K562 (cell line): ENCODE results near the gene CACNB1. TPM values are rescaled to one million over a fixed set of nuclear protein-coding genes. Genes with fewer than 3 reads are reported as not detected.

ENCODE experiments used
- ATAC-seq: fragments of 200-7000 bp; cut with Tn5 transposase; 3 replicates; pipeline ENCODE4 v1.9.1; 2020; ENCODE audit warnings: moderate library complexity
- BruUV-seq: library from RNA; stranded (reverse); fragments of 400-500 nt; replicated peaks from 2 replicates; lab custom pipeline; 2021; lab: Mats Ljungman, UMichigan
- CTCF ChIA-PET: fragments of 300-600 bp; formaldehyde crosslinking; extraction: SDS; loops from one replicate; lab custom pipeline; 2021; ENCODE audit warnings: low intra/inter-chr PET ratio; lab: Yijun Ruan, JAX
- POLR2A ChIA-PET: fragments of 300-600, 350-650 bp; sonication (Branson Sonifier 250); formaldehyde crosslinking; extraction: SDS; loops from one replicate; lab custom pipeline; 2021; ENCODE audit warnings: antibody characterized with exemption, inconsistent platforms; lab: Yijun Ruan, JAX
- DNase-seq, 4 experiments: peaks; one replicate each; pipeline versions ENCODE4 v3.0.0 to v3.0.0-alpha.2; 2011 to 2018; ENCODE audit warnings: low spot score in 3 of 4, mixed read lengths in 3 of 4; ENCODE audit errors: extremely low read depth in 1 of 4
- FAIRE-seq: peaks from 2 replicates; lab custom pipeline; 2011; peaks lifted over from hg19 to GRCh38; lab: Jason Lieb, UNC
- H2AFZ ChIP-seq: 2 replicates; pipeline ENCODE4 v1.6.0; 2011; ENCODE audit warnings: low read depth, low read length, control low read depth, inconsistent platforms
- H3K27ac ChIP-seq: fragments of 200-600 bp; 3 replicates; pipeline ENCODE4 v1.8.0; 2011; ENCODE audit warnings: low read depth, mild to moderate bottlenecking, control low read depth, inconsistent platforms, low read length, moderate library complexity, mixed read lengths; ENCODE audit errors: extremely low read depth
- H3K27me3 ChIP-seq, 2 experiments: fragments of 300-600 bp in 1 of 2; 2 replicates in 1 of 2; 3 replicates in 1 of 2; pipeline versions ENCODE4 v1.6.0 to v1.8.0; 2011; ENCODE audit warnings: inconsistent platforms in 2 of 2, low read length in 2 of 2, mild to moderate bottlenecking in 1 of 2, mixed read lengths in 1 of 2, moderate library complexity in 1 of 2; ENCODE audit not compliant: control insufficient read depth in 2 of 2, insufficient read depth in 2 of 2
- H3K36me3 ChIP-seq: fragments of 300-600 bp; 3 replicates; pipeline ENCODE4 v1.8.0; 2011; ENCODE audit warnings: mild to moderate bottlenecking, low read length, inconsistent platforms; ENCODE audit not compliant: control insufficient read depth, insufficient read depth
- H3K4me1 ChIP-seq, 2 experiments: fragments of 200-600 bp in 1 of 2; replicated peaks in 1 of 2; 2 replicates in 1 of 2; 3 replicates in 1 of 2; pipeline versions ENCODE4 v1.5.1 to v1.8.0; 2011; ENCODE audit warnings: inconsistent platforms in 2 of 2, low read length in 2 of 2, mild to moderate bottlenecking in 1 of 2, mixed read lengths in 1 of 2, moderate library complexity in 1 of 2; ENCODE audit not compliant: control insufficient read depth in 2 of 2, insufficient read depth in 2 of 2
- H3K4me2 ChIP-seq: 2 replicates; pipeline ENCODE4 v1.6.1; 2011; ENCODE audit warnings: low read length, control low read depth, inconsistent platforms, mixed read lengths; ENCODE audit not compliant: insufficient read depth
- H3K4me3 ChIP-seq: fragments of 200-600 bp; sonication (generic), shearing (Covaris generic); 2 replicates; pipeline ENCODE4 v1.5.1; 2016; ENCODE audit warnings: control low read depth, inconsistent platforms
- H3K79me2 ChIP-seq: fragments of 200-600 bp; 3 replicates; pipeline ENCODE4 v1.8.0; 2011; ENCODE audit warnings: low read length, inconsistent platforms; ENCODE audit not compliant: control insufficient read depth, insufficient read depth
- H3K9ac ChIP-seq, 2 experiments: 2 replicates each; pipeline versions ENCODE4 v1.6.0 to v1.6.1; 2011; ENCODE audit warnings: low read depth in 2 of 2, low read length in 2 of 2, control low read depth in 1 of 2, inconsistent platforms in 1 of 2, mild to moderate bottlenecking in 1 of 2, mixed read lengths in 1 of 2; ENCODE audit not compliant: insufficient read depth in 1 of 2
- H3K9me1 ChIP-seq: one replicate; pipeline ENCODE4 v1.6.0; 2011; ENCODE audit warnings: inconsistent platforms, mild to moderate bottlenecking, low read length, moderate library complexity; ENCODE audit not compliant: control insufficient read depth, insufficient read depth
- H3K9me3 ChIP-seq: replicated peaks from 2 replicates; pipeline ENCODE4 v1.5.1; 2011; ENCODE audit warnings: low read depth, low read length, inconsistent platforms; ENCODE audit not compliant: control insufficient read depth, insufficient read depth
- H4K20me1 ChIP-seq: replicated peaks from 2 replicates; pipeline ENCODE4 v1.6.1; 2011; ENCODE audit warnings: low read length, inconsistent platforms, mixed read lengths; ENCODE audit not compliant: control insufficient read depth, insufficient read depth
- GTF2A2 ChIP-seq: IDR thresholded peaks from 2 replicates; pipeline ENCODE4 v1.6.1; 2016; ENCODE audit warnings: mild to moderate bottlenecking, missing genetic modification characterization, missing compliant biosample characterization
- MCM7 ChIP-seq, 2 experiments: fragments of 450-650 bp; IDR thresholded peaks; 2 replicates each; pipeline ENCODE4 v1.6.1; 2016 to 2018
- NRF1 ChIP-seq, 2 experiments: fragments of 450-650 bp; IDR thresholded peaks in 1 of 2; conservative IDR thresholded peaks in 1 of 2; 2 replicates each; pipeline ENCODE4 v1.6.1; 2014; ENCODE audit warnings: mild to moderate bottlenecking in 2 of 2
- SREBF2 ChIP-seq: sonication (generic); formaldehyde crosslinking; IDR thresholded peaks from 2 replicates; pipeline ENCODE4 v1.4.0; 2020; ENCODE audit warnings: mild to moderate bottlenecking, missing genetic modification reagents
- TARDBP ChIP-seq: fragments of 450-650 bp; IDR thresholded peaks from 2 replicates; pipeline ENCODE4 v1.6.1; 2016
- ZBTB11 ChIP-seq, 3 experiments: fragments of 200-800 bp in 1 of 3; fragments of 250-450 bp in 1 of 3; fragments of 450-650 bp in 1 of 3; sonication (Bioruptor Pico) in 1 of 3; sonication (Bioruptor generic) in 1 of 3; formaldehyde crosslinking in 1 of 3; IDR thresholded peaks; 2 replicates each; pipeline versions ENCODE4 v1.6.1 to v1.8.0; 2016 to 2022; ENCODE audit warnings: mild to moderate bottlenecking in 2 of 3, missing genetic modification characterization in 2 of 3, missing compliant biosample characterization in 1 of 3, moderate library complexity in 1 of 3
- ZNF586 ChIP-seq: fragments of 450-650 bp; formaldehyde crosslinking; conservative IDR thresholded peaks from 2 replicates; pipeline ENCODE4 v1.4.0; 2020; ENCODE audit warnings: mild to moderate bottlenecking, moderate library complexity
- WGBS: fragments of 100-300 bp; shearing (Covaris generic); methylation state at CpG from one replicate; pipeline ENCODE4 v1.1.6; 2016; ENCODE audit warnings: low coverage, mixed read lengths; ENCODE audit not compliant: insufficient coverage; ENCODE audit errors: missing lambda C conversion rate; 5-methylcytosine and 5-hydroxymethylcytosine counted together
- in situ Hi-C: fragments of 300-500 bp; cut with MboI; formaldehyde crosslinking; loops from 4 replicates; pipeline ENCODE4 v1.15.0; 2018; ENCODE audit warnings: inconsistent platforms, mixed read lengths
- intact Hi-C: fragments of 100-400 bp; cut with micrococcal nuclease; formaldehyde crosslinking; loops from 2 replicates; pipeline ENCODE4 v1.14.2; 2022
- polyA plus RNA-seq, 8 experiments: library from polyadenylated mRNA; depleted of rRNA in 4 of 8; stranded (reverse) in 5 of 8; unstranded in 3 of 8; fragments of >200 nt; fragmentation: Nextera tagmentation in 2 of 8; fragmentation: Illumina TruSeq in 1 of 8; extraction: Ambion mirVana in 2 of 8; extraction: Trizol in 1 of 8; gene quantifications; 2 replicates each; pipeline versions ENCODE4 v1.2.1 to v1.2.3, GENCODE V29; 2011 to 2014; ENCODE audit warnings: inconsistent platforms in 1 of 8, missing spikeins in 1 of 8
- total RNA-seq, 7 experiments: library from RNA; depleted of rRNA in 6 of 7; stranded (reverse); fragments of >200 nt in 6 of 7; fragmentation: Illumina TruSeq in 2 of 7; extraction: Trizol in 2 of 7; gene quantifications; 2 replicates each; pipeline versions ENCODE4 v1.2.1 to v1.2.3, GENCODE V29; 2011 to 2021; ENCODE audit warnings: low replicate concordance in 1 of 7

The CACNB1 gene
- total and polyA plus RNA-seq, 9 of the 15 experiments (the other 6 are each of a cell fraction or from before 2014, with no cell fraction given), result 0.08 to 7.4 (median 3.0) TPM

- no peaks in the 10 kb centered on the region for H3K36me3 ChIP-seq
- FAIRE-seq, result no peak
- no peak overlapping the region for H3K4me2 ChIP-seq
- H2AFZ ChIP-seq, result no peak overlapping the region
- POLR2A ChIA-PET, result no interaction called here
- CTCF ChIA-PET, result no interaction called here
- peaks cover 6 to 30% of the 10 kb centered on the region in 2 experiments; a peak in 4 of 5 replicates for H3K27me3 ChIP-seq
- ATAC-seq, result no peak
- H3K4me3 ChIP-seq, result no peak overlapping the region
- intact Hi-C loops, result no loop called here
- no peak for TF ChIP-seq ZNF586 (CRISPR knock-in tag)
- TF ChIP-seq, all 486 proteins: peak for 0
- H3K9ac ChIP-seq, result peak overlapping the region in 1 of 2 experiments; percentile 15; a peak in 1 of 4 replicates
- no peaks in the 10 kb centered on the region for H4K20me1 ChIP-seq
- H3K79me2 ChIP-seq, result no peaks in the 10 kb centered on the region
- H3K9me3 ChIP-seq, result no peaks in the 10 kb centered on the region
- no peak for DNase-seq
- BruUV-seq, result no TSS peak
- peaks cover 2 to 39% of the 10 kb centered on the region in 2 experiments; a peak in 4 of 5 replicates for H3K4me1 ChIP-seq
- WGBS, result 6% methylated on average over 2 of the region's 2 CpGs
- in situ Hi-C loops, result no loop called here
- no peaks in the 10 kb centered on the region for H3K9me1 ChIP-seq
- H3K27ac ChIP-seq, result no peak overlapping the region
Measured at GRCh38 chr17:39227364-39227919, 30.0 kb upstream of the CACNB1 start.

- Histone ChIP-seq H3K27me3 (peaks cover 6 to 35% of the 10 kb centered on the region in 2 experiments; a peak in 4 of 5 replicates), H3K79me2 (no peaks in the 10 kb centered on the region), H3K36me3 (no peaks in the 10 kb centered on the region), H2AFZ (no peak overlapping the region), H3K9me1 (no peaks in the 10 kb centered on the region), H3K4me1 (peaks cover 2 to 33% of the 10 kb centered on the region in 2 experiments; a peak in 3 of 5 replicates), H3K4me2 (no peak overlapping the region), H3K9ac (no peak overlapping the region), H3K9me3 (no peaks in the 10 kb centered on the region), H3K4me3 (peak overlapping the region; percentile 15; the same call in 1 of the 2 replicates), H4K20me1 (no peaks in the 10 kb centered on the region), H3K27ac (no peak overlapping the region)
- in situ Hi-C loops, result no loop called here
- WGBS, result 10% methylated on average over 18 of the region's 24 CpGs
- FAIRE-seq (peak; percentile 76), DNase-seq (peak; percentile 75 to 93 (median 88)), ATAC-seq (peak; percentile 74)
- POLR2A ChIA-PET, result interaction anchor here (1.0 kb wide), 1 partner anchor 26 kb away, joined by 3 read pairs; the partner anchor contains the start of gene RPL19
- no TSS peak for BruUV-seq
- intact Hi-C loops, result no loop called here
- CTCF ChIA-PET, result interaction anchor here (0.5 kb wide), 1 partner anchor 20 kb away, joined by 3 read pairs; no protein-coding TSS in a partner anchor
- TF ChIP-seq TARDBP, result no peak
- TF ChIP-seq GTF2A2 (tag), result no peak
- 0 out of 4 replicates have a peak, but pooled peaks of 1 of the 2 experiments have one; percentile 19 for TF ChIP-seq NRF1 (conservative IDR thresholded peaks at IDR 0.05 in 1 of 2, IDR thresholded peaks at IDR 0.05 in 1 of 2)
- TF ChIP-seq ZBTB11 (CRISPR knock-in tag; IDR thresholded peaks at IDR 0.05), result no peak
- no peak for TF ChIP-seq MCM7 (IDR thresholded peaks at IDR 0.05)
- no peak for TF ChIP-seq SREBF2
Measured at GRCh38 chr17:39225959-39226683, 28.7 kb upstream of the CACNB1 start.
